HT-29 (cell line): ENCODE results near the gene YPEL1. TPM values are rescaled to one million over a fixed set of nuclear protein-coding genes. Genes with fewer than 3 reads are reported as not detected.
"Not testable (repeated sequence)": the region's sequence is repeated elsewhere in the genome, so short reads cannot be mapped to it uniquely, and the experiment has no call there.

Experiments
- DNase-seq: peaks from one replicate; pipeline ENCODE4 v3.0.0-alpha.2; 2015; ENCODE audit warnings: low spot score
- total RNA-seq: library from RNA; depleted of rRNA; stranded (reverse); fragments of >200 nt; shearing (Covaris generic); gene quantifications from 2 replicates; pipeline ENCODE4 v1.2.3, GENCODE V29; 2014

YPEL1 gene
- total RNA-seq, 1 experiment from 2014 or later, result 4.2 TPM

DNA sequence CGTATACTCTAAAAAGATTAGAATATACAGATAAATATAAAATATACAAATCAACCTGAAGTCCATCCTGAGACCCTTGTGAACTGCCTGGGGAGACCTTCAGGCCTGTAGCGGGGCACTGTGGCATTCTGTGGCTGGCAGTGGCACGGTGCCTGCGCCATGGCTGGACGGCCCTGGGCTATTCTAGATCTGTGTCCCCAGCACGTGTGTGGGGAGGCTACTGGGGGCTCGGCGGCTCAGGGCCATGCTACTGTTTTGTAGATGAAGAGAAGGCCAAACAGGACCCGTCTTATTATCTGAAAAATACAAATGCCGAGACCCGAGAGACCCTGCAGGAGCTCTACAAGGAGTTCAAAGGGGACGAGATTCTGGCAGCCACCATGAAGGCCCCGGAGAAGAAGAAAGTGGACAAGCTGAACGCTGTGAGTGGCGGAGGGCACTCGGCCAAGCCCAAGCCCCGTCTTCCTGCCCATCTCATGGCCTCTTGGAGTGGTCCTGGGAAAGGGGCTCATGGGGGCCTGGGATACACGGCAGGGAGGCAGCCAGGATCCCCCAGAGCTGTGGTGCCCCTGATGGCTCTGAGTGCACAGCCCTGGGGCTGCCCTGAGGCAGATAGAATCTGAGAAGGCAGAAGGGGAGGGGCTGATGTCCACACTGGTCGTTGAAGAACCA, 51.0 kb downstream of the YPEL1 start:
- DNase-seq, result no peak

- no peak for DNase-seq
Observed at GRCh38 chr22:21683401-21683811, 52.2 kb downstream of the YPEL1 start.

DNA sequence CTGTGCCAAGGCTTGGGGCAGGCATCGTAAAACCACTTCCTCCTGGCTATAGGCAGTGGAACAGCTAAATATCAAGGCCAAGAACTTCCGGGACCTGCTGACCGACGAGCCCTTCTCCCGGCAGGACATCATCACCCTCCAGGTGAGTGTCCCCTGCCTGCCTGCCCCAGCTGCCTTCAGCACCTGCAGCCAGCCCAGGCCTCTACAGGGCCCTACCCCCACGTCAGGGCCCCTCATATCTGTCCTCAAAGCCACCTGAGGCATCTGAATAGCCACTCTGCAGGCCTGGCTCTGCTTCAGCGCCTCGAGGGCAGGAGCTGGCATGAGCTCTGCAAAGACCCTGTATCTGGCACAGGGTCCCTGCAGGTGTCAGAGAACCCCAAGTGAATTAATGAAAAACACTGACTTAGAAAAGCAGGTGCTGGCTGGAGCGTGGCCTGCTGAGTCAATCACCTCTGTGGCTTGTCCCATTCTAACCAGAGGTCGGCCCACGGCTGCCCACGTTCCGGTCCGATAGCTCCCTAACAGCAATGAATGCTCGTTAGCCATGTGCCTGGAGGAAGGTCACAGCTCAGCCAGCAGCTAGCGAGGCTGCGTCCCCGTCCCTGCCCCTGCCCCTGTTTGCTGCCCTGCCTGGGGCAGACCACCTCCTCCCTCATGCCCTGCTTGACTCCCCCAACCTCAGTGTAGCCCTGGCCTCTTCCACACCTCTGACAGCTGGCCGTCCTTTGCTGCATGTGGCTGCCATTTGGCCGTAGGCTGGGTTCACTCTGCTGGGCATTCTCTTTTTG, 53.0 kb downstream of the YPEL1 start:
- DNase-seq, result no peak

GRCh38 chr22:21681566-21682370, 53.8 kb downstream of the YPEL1 start:
- DNase-seq, result no peak

GRCh38 chr22:21680830-21681565, 54.6 kb downstream of the YPEL1 start:
- no peak for DNase-seq

- DNase-seq, result no peak
Observed at GRCh38 chr22:21679383-21679782, 56.2 kb downstream of the YPEL1 start.

DNA sequence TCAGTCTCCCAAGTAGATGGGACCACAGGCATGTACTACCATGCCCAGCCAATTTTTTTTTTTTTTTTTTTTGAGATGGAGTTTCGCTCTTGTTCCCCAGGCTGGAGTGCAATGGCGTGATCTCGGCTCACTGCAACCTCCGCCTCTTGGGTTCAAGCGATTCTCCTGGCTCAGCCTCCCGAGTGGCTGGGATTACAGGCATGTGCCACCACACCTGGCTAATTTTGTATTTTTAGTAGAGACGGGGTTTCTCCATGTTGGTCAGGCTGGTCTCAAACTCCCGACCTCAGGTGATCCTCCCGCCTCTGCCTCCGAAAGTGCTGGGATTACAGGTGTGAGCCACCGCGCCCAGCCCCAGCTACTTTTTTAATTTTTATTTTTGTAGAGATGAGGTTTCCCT, 56.8 kb downstream of the YPEL1 start:
- DNase-seq, result not testable (repeated sequence)

DNA sequence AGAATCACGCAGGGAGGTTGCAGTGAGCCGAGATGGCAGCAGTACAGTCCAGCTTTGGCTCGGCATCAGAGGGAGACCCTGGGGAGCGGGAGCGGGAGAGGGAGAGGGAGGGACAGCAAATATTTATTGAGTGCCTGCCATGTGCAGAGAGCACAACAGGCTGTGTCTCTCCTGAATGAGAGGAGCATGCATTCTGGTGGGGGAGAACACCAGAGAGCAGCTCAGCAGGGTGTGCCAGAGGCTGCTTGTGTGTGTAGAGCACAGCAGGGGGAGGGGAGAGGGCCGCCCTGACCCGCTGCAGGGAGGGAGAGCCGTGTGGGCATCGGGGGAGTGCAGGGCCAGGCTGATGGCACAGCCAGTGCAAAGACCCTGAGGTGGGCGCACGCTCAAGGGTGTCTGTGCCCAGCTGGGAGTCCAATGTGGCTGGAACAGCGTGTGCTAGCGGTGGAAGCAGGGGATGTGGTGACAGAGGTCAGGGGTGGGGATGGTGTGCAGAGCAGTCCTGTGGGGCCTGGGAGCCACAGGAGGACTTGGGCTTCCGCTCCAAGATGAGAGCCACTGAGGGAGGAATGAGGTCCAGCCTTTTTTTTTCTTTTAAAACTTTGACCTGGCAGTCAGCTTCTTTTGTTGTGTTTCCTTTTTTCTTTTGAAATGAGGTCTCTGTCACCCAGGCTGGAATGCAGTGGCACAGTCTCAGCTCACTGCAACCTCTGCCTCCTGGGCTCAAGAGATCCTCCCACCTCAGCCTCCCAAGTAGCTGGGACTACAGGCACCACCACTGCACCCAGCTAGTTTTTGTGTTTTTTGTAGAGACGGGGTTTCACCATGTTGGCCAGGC, 57.8 kb downstream of the YPEL1 start:
- no peak for DNase-seq

GRCh38 chr22:21674638-21675245, 60.9 kb downstream of the YPEL1 start:
- no peak for DNase-seq

- DNase-seq, result no peak
Observed at GRCh38 chr22:21673534-21674321, 61.9 kb downstream of the YPEL1 start.

DNA sequence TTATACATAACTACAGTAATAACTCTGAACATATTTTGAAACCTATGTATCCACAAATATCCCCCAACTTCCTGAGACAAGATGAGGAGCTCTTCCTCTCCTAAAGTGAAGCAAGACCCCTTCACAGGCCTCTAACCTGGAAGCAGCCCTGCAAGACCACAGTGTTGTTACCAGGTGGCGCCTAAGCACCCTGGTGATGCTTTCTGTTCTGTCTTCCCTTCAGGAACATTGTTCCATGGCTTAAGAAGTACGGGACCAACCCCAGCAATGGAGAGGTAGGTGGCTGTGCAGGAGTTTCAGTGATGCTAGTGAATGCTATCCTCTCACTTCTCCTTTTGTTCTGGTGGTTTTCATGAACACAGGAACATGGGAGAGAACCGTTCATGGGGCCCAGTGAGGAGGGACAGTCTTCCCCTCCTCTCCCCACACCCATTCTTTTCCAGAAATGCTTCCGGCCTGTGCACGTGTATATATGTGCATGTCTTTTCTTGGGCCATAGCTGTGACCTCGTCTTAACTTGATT, 63.4 kb downstream of the YPEL1 start:
- DNase-seq, result no peak

- DNase-seq, result no peak
Observed at GRCh38 chr22:21669026-21669425, 66.6 kb downstream of the YPEL1 start.

DNA sequence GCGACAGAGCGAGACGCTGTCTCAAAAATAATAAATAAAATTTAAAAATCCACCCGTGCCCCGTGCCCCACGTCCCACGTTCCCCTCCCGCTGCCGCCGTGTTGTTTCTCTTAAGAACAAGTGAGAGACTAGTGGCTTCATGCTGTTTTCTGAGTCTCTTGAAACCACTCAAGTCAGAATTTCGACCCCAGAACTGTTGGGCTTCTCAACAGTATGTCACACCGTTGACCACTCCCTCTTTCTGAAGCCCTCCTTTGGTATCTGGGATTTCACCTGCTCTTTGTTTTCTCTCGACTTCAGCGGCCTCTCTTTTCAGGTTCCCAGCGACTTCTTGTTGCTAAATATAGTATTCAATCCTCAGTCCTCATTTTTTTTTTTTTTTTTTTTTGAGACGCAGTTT, 68.8 kb downstream of the YPEL1 start:
- DNase-seq, result no peak

- no peak for DNase-seq
Observed at GRCh38 chr22:21665047-21665851, 70.3 kb downstream of the YPEL1 start.

DNA sequence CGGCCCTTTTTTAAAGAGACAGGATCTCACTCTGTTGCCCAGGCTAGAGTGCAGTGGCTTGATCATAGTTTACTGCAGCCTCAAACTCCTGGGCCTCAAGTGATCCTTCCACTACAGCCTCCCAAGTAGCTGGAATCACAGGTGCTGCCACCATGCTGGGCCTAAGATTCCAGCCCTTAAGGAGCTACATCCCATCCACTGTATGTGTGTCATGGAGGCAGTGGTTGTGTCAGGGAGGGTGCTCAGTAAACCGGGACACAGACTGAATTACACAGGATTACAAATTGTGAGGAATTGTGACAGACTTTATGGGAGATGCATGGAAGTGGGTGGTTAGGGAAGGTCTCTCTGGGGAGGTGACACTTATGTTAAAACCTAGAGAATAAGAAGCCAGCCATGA, 71.9 kb downstream of the YPEL1 start:
- DNase-seq, result no peak

DNA sequence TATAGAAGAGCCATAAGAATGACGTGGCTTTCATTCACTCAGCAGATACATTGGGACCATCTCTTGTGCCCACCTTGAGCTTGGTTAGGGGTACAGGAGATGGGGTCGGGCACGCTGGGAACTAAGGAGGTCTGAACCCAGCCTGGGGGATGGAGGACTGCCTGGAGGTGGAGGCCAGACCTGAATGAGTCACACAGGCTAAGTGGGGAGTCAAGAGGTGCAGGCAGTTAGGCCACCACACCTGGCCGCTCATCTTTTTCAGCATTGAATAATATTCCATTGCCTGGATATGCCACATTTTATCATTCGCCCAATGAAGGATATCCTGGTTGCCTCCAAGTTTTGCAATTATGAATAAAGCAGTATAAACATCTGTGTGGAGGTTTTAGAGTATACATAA, 73.6 kb downstream of the YPEL1 start:
- DNase-seq, result no peak

- DNase-seq, result no peak
Observed at GRCh38 chr22:21660904-21661303, 74.7 kb downstream of the YPEL1 start.

- DNase-seq, result no peak
Observed at GRCh38 chr22:21659864-21660525, 75.6 kb downstream of the YPEL1 start.
